Activated naive CD8-positive, alpha-beta T cell treated with anti-CD3 and anti-CD28 coated beads for 36 hours (primary cell): ENCODE results near the gene TNK2. TPM values are rescaled to one million over a fixed set of nuclear protein-coding genes. Genes with fewer than 3 reads are reported as not detected.
"Not testable (repeated sequence)": the region's sequence is repeated elsewhere in the genome, so short reads cannot be mapped to it uniquely, and the experiment has no call there.

Experiments
- DNase-seq: peaks from one replicate; pipeline ENCODE4 v3.0.0; 2021
- H3K27ac Mint-ChIP-seq: one replicate; pipeline ENCODE4 v1.8.0; 2022; ENCODE audit warnings: mild to moderate bottlenecking, moderate library complexity, mixed read lengths
- H3K27me3 Mint-ChIP-seq: one replicate; pipeline ENCODE4 v1.8.0; 2022; ENCODE audit warnings: mild to moderate bottlenecking, mixed read lengths
- H3K36me3 Mint-ChIP-seq: one replicate; pipeline ENCODE4 v1.8.0; 2021; ENCODE audit warnings: mild to moderate bottlenecking, mixed read lengths
- H3K4me1 Mint-ChIP-seq: one replicate; pipeline ENCODE4 v1.8.0; 2021; ENCODE audit warnings: mixed read lengths
- H3K4me3 Mint-ChIP-seq: one replicate; pipeline ENCODE4 v1.8.0; 2022; ENCODE audit warnings: mild to moderate bottlenecking, moderate library complexity, mixed read lengths
- H3K9me3 Mint-ChIP-seq: one replicate; pipeline ENCODE4 v1.8.0; 2022; ENCODE audit warnings: mixed read lengths
- total RNA-seq, 2 experiments: library from RNA; stranded (reverse); gene quantifications; one replicate each; pipeline ENCODE4 v1.2.3, GENCODE V29; 2021

TNK2 gene
- total RNA-seq, 2 experiments from 2014 or later = 34.6 to 35.1 TPM

GRCh38 chr3:195825857-195826804 lies 82.2 kb downstream of the TNK2 start:
- no peaks in the 10 kb centered on the region for H3K9me3 Mint-ChIP-seq
- H3K4me1 Mint-ChIP-seq = no peaks in the 10 kb centered on the region
- H3K36me3 Mint-ChIP-seq = no peaks in the 10 kb centered on the region
- no peak for DNase-seq
- no peak overlapping the region for H3K27ac Mint-ChIP-seq
- H3K4me3 Mint-ChIP-seq = no peak overlapping the region
- H3K27me3 Mint-ChIP-seq = no peaks in the 10 kb centered on the region

DNA sequence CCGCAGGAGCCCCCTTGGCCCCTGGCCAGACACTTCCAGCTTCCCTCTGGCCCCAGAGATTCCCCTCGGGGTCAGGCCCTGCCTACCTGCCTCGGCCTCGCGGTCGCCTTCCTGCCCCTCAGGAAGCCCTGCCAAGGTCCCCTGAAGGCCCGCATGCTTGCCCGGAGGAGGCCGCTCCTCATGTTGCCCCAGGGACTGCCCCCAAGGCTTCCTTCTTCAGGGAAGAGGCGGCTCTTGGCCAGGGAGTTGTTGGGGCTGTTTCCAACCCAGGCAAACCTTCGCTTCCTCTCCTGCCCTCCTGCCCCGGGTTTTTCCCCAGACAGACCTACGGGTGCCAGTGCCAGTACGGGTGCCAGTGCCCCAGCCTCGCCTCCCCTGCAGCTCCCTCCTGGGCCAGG lies 83.2 kb downstream of the TNK2 start:
- no peaks in the 10 kb centered on the region for H3K4me1 Mint-ChIP-seq
- no peak for DNase-seq

GRCh38 chr3:195824425-195825190 lies 83.7 kb downstream of the TNK2 start:
- not testable (repeated sequence) for H3K36me3 Mint-ChIP-seq, H3K27ac Mint-ChIP-seq, H3K27me3 Mint-ChIP-seq, H3K9me3 Mint-ChIP-seq, DNase-seq, H3K4me1 Mint-ChIP-seq, H3K4me3 Mint-ChIP-seq

More for the DNA sequence above, 83.2 kb downstream of the TNK2 start:
- Mint-ChIP-seq H3K4me3 (no peak overlapping the region), H3K27ac (no peak overlapping the region), H3K9me3 (no peaks in the 10 kb centered on the region), H3K36me3 (no peaks in the 10 kb centered on the region), H3K27me3 (no peaks in the 10 kb centered on the region)

GRCh38 chr3:195823999-195824398 lies 84.4 kb downstream of the TNK2 start:
- DNase-seq = no peak
- Mint-ChIP-seq H3K4me1 (no peaks in the 10 kb centered on the region), H3K4me3 (no peak overlapping the region), H3K27ac (no peak overlapping the region), H3K9me3 (no peaks in the 10 kb centered on the region), H3K27me3 (no peaks in the 10 kb centered on the region), H3K36me3 (no peaks in the 10 kb centered on the region)

DNA sequence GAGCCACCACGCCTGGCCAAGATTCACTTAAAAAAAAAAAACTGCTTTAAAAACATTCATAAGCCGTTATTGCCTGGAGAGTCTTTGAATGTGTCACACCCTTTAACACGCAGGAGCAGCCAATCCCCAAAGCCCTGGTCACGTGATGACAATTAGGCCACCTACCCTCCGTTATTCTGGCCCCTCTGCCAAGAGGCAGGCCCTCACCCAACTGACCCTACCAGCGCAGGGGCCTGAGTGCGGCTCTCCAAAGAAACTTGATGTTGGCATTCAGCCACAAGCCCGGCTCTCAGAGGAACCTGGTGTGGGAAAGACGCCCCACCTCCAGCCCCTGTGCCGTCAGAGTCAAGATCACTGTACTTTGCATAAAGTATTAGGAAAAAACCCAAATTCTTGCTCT lies 85.1 kb downstream of the TNK2 start:
- Mint-ChIP-seq H3K27ac (no peak overlapping the region), H3K4me1 (no peaks in the 10 kb centered on the region), H3K27me3 (no peaks in the 10 kb centered on the region), H3K9me3 (no peaks in the 10 kb centered on the region), H3K4me3 (no peak overlapping the region), H3K36me3 (no peaks in the 10 kb centered on the region)
- DNase-seq = no peak

DNA sequence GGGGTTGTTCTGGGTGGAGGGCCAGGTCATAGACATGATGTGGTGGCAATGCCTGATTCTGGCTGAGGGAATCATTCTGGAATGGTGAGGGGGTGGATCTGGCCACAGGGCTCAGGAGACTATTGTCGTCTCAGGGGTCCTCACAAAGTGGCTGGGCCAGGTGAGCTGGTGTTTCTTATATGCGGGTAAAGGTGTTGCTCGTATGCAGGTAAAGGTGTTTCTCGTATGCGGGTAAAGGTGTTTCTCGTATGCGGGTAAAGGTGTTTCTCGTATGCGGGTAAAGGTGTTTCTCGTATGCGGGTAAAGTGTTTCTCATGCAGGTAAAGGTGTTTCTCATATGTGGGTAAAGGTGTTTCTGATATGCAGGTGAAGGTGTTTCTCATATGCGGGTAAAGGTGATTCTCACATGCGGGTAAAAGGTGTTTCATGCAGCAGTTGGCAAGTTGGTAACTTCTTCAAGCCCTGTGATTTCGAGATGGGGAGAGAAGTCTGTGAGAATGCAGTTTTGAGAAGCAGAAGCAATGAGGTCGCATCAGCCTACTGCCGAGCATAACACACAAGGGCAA lies 86.1 kb downstream of the TNK2 start:
- Mint-ChIP-seq H3K27ac (no peak overlapping the region), H3K27me3 (no peaks in the 10 kb centered on the region), H3K4me3 (no peak overlapping the region), H3K4me1 (no peaks in the 10 kb centered on the region), H3K9me3 (no peaks in the 10 kb centered on the region), H3K36me3 (no peaks in the 10 kb centered on the region)
- DNase-seq = no peak

DNA sequence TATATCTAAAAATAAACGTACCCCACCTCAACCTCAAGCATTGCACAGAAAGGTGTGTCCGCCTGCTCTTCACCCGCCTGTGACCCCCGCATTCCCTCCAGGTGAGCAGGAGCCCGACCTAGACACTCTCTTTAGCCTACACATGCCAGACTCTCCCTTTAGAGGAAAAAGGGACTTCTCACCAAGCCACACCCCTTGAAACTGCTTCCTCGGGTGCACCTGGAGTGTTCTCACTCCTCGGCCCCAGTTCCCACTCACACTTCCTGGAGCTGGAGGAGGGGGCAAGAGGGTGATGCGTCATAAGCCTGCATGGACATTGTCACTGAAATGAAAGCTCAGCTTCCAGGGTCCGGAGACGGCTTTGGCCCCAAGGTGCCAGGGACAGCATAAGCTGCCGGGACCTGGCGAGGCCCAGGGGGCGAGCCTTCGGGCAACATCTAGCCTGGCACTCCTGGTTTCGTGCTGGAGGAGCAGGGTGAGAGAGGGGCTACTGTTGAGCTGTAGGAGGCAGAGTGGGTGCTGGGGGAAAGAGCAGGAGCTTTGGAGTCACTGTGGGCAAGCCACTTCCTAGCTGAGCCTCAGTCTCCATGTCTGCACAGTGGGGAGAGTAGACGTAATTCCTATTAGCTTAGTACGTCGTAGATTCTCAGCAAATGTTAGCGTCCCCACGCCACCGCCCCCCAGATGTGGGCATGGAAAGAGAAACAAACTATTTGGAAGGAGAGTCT lies 86.8 kb downstream of the TNK2 start:
- H3K4me1 Mint-ChIP-seq = no peaks in the 10 kb centered on the region
- H3K27me3 Mint-ChIP-seq = no peaks in the 10 kb centered on the region
- H3K36me3 Mint-ChIP-seq = no peaks in the 10 kb centered on the region
- H3K4me3 Mint-ChIP-seq = no peak overlapping the region
- DNase-seq = no peak
- H3K27ac Mint-ChIP-seq = no peak overlapping the region
- H3K9me3 Mint-ChIP-seq = no peaks in the 10 kb centered on the region

GRCh38 chr3:195820901-195821300 lies 87.5 kb downstream of the TNK2 start:
- H3K9me3 Mint-ChIP-seq = no peaks in the 10 kb centered on the region
- no peaks in the 10 kb centered on the region for H3K36me3 Mint-ChIP-seq
- no peak overlapping the region for H3K27ac Mint-ChIP-seq
- H3K27me3 Mint-ChIP-seq = no peaks in the 10 kb centered on the region
- no peaks in the 10 kb centered on the region for H3K4me1 Mint-ChIP-seq
- H3K4me3 Mint-ChIP-seq = no peak overlapping the region
- no peak for DNase-seq

- no peaks in the 10 kb centered on the region for H3K36me3 Mint-ChIP-seq
- no peak overlapping the region for H3K27ac Mint-ChIP-seq
- H3K4me3 Mint-ChIP-seq = no peak overlapping the region
- H3K4me1 Mint-ChIP-seq = no peaks in the 10 kb centered on the region
- DNase-seq = no peak
- H3K9me3 Mint-ChIP-seq = no peaks in the 10 kb centered on the region
- H3K27me3 Mint-ChIP-seq = no peaks in the 10 kb centered on the region
These were observed 88.2 kb downstream of the TNK2 start for GRCh38 chr3:195820186-195820585.

DNA sequence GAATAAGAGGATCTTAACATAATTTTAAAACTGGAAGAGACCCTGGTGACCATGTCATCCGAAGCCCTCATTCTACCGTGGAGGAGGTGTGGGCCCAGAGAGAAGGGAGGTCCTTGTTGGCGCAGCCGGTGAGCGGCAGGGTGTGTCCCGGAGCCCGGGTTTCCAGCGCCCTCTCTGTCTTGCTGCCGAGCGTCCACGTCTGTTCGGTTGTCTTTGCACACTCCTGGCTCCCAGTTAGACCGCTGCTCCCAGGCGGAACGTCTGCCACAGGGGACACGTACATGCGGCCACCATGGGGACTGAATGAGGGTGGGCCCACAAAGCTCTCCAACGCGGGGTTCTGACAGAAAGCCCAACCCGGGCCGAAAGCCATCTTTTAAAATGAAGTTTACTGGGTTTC lies 90.0 kb downstream of the TNK2 start:
- H3K4me1 Mint-ChIP-seq = no peaks in the 10 kb centered on the region

GRCh38 chr3:195817578-195818135 lies 90.7 kb downstream of the TNK2 start:
- Mint-ChIP-seq H3K27ac (no peak overlapping the region), H3K36me3 (no peaks in the 10 kb centered on the region)

More for the DNA sequence above, 90.0 kb downstream of the TNK2 start:
- Mint-ChIP-seq H3K27ac (no peak overlapping the region), H3K36me3 (no peaks in the 10 kb centered on the region), H3K9me3 (no peaks in the 10 kb centered on the region), H3K4me3 (no peak overlapping the region), H3K27me3 (no peaks in the 10 kb centered on the region)
- DNase-seq = no peak

DNA sequence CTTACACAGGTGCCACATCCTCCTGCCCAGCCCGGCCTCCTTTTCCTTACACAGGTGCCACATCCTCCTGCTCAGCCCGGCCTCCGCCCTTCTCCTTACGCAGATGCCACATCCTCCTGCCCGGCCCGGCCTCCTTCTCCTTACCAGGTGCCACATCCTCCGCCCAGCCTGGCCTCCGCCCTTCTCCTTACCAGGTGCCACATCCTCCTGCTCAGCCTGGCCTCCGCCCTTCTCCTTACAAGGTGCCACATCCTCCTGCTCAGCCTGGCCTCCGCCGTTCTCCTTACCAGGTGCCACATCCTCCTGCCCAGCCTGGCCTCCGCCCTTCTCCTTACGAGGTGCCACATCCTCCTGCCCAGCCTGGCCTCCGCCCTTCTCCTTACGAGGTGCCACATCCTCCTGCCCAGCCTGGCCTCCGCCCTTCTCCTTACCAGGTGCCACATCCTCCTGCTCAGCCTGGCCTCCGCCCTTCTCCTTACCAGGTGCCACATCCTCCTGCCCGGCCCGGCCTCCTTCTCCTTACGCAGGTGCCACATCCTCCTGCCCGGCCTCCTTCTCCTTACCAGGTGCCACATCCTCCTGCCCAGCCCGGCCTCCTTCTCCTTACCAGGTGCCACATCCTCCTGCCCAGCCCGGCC lies 92.0 kb downstream of the TNK2 start:
- not testable (repeated sequence) for H3K27ac Mint-ChIP-seq, H3K4me3 Mint-ChIP-seq, H3K4me1 Mint-ChIP-seq, H3K27me3 Mint-ChIP-seq, H3K36me3 Mint-ChIP-seq, DNase-seq, H3K9me3 Mint-ChIP-seq

More at GRCh38 chr3:195817578-195818135, 90.7 kb downstream of the TNK2 start:
- Mint-ChIP-seq H3K4me1 (no peaks in the 10 kb centered on the region), H3K4me3 (no peak overlapping the region), H3K27me3 (no peaks in the 10 kb centered on the region), H3K9me3 (no peaks in the 10 kb centered on the region)
- DNase-seq = no peak

DNA sequence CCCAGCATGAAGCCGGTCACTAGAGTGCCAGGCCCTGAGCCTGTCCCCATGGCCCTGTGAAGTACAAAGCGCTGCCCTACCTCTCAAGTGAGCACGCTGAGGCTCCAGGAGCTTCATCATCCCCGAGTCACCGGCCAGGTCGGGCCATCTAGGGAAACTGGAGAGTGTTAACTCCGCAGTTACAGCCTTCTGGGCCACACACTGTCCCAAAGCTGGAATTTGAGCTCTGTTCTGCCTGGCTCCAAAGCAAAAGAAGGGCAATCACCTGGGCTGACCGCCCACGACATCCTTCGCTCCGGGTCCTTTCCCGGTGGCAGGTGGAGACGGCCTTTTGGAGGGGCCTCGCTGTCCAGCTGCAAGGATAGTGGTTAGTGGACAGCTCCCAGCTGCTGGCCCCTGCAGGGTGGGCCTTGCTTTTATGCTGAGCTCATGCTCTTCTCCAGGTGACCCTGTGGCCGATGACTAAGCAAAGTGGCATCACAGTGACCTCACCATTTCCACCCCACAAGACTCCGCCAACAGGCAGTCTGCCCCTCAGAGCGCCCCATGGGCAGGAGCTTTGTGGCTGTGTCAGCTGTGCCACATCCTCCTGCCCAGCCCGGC lies 93.1 kb downstream of the TNK2 start:
- Mint-ChIP-seq H3K9me3 (no peaks in the 10 kb centered on the region), H3K36me3 (no peaks in the 10 kb centered on the region), H3K27me3 (no peaks in the 10 kb centered on the region), H3K4me3 (no peak overlapping the region), H3K27ac (no peak overlapping the region), H3K4me1 (no peaks in the 10 kb centered on the region)
- no peak for DNase-seq
